GM12878 (cell line): ENCODE measurements around the gene ACER3. TPM values are rescaled to one million over a fixed set of nuclear protein-coding genes. Genes with fewer than 3 reads are reported as not detected.

Source experiments
- ATAC-seq: fragments of 200-7000 bp; cut with Tn5 transposase; 3 replicates; pipeline ENCODE4 v1.9.1; 2020; ENCODE audit warnings: mild to moderate bottlenecking, moderate library complexity
- BruUV-seq: library from RNA; stranded (reverse); fragments of 400-500 nt; replicated peaks from 2 replicates; lab custom pipeline; 2021; lab: Mats Ljungman, UMichigan
- CTCF ChIA-PET: fragments of 300-600 bp; sonication (Branson Sonifier 250); formaldehyde crosslinking; extraction: SDS; loops from one replicate; lab custom pipeline; 2021; ENCODE audit warnings: inconsistent platforms; lab: Yijun Ruan, JAX
- POLR2A ChIA-PET: fragments of 350-600 bp; formaldehyde crosslinking; extraction: SDS; loops from one replicate; lab custom pipeline; 2021; ENCODE audit warnings: inconsistent platforms; lab: Charles Lee
- RAD21 ChIA-PET: fragments of 300-600 bp; sonication (Branson Sonifier 250); formaldehyde crosslinking; loops from one replicate; lab custom pipeline; 2023; ENCODE audit warnings: antibody characterized with exemption; ENCODE audit not compliant: unreplicated experiment; lab: Charles Lee
- SMC1A ChIA-PET: fragments of 300-600 bp; sonication (Branson Sonifier 250); formaldehyde crosslinking; loops from one replicate; lab custom pipeline; 2023; ENCODE audit not compliant: unreplicated experiment, uncharacterized antibody; lab: Charles Lee
- DNase-seq: peaks from one replicate; pipeline ENCODE4 v3.0.0-alpha.2; 2011; ENCODE audit warnings: low read depth, low spot score
- FAIRE-seq: peaks from 3 replicates; lab custom pipeline; 2011; peaks lifted over from hg19 to GRCh38; lab: Jason Lieb, UNC
- H2AFZ ChIP-seq: 2 replicates; pipeline ENCODE4 v1.6.0; 2011; ENCODE audit warnings: low read depth, low read length, control low read depth; ENCODE audit not compliant: control insufficient read depth
- H3K27ac ChIP-seq: 2 replicates; pipeline ENCODE4 v1.5.1; 2011; ENCODE audit warnings: control low read depth; ENCODE audit not compliant: control insufficient read depth, insufficient read depth
- H3K27me3 ChIP-seq, 2 experiments: replicated peaks in 1 of 2; 2 replicates each; pipeline versions ENCODE4 v1.6.0 to v1.6.1; 2011; ENCODE audit warnings: low read length in 1 of 2; ENCODE audit not compliant: control insufficient read depth in 2 of 2, insufficient read depth in 2 of 2
- H3K36me3 ChIP-seq, 2 experiments: 2 replicates each; pipeline ENCODE4 v1.5.1; 2011; ENCODE audit warnings: low read length in 1 of 2; ENCODE audit not compliant: control insufficient read depth in 2 of 2, insufficient read depth in 2 of 2
- H3K4me1 ChIP-seq: 2 replicates; pipeline ENCODE4 v1.6.1; 2011; ENCODE audit warnings: mild to moderate bottlenecking, low read length, moderate library complexity, mixed read lengths; ENCODE audit not compliant: control insufficient read depth, insufficient read depth
- H3K4me2 ChIP-seq: 2 replicates; pipeline ENCODE4 v1.6.0; 2011; ENCODE audit warnings: control low read depth; ENCODE audit not compliant: control insufficient read depth, insufficient read depth
- H3K4me3 ChIP-seq: fragments of 200-600 bp; sonication (generic); 2 replicates; pipeline ENCODE4 v1.5.1; 2016
- H3K79me2 ChIP-seq: 2 replicates; pipeline ENCODE4 v1.6.0; 2011; ENCODE audit warnings: low read length; ENCODE audit not compliant: control insufficient read depth, insufficient read depth
- H3K9ac ChIP-seq: 2 replicates; pipeline ENCODE4 v1.8.0; 2011; ENCODE audit warnings: low read length, control low read depth, mixed read lengths; ENCODE audit not compliant: control insufficient read depth, insufficient read depth
- H3K9me3 ChIP-seq: replicated peaks from 3 replicates; pipeline ENCODE4 v1.5.1; 2011; ENCODE audit warnings: mild to moderate bottlenecking, low read length; ENCODE audit not compliant: control insufficient read depth, insufficient read depth
- H4K20me1 ChIP-seq: 2 replicates; pipeline ENCODE4 v1.6.0; 2011; ENCODE audit not compliant: control insufficient read depth, insufficient read depth
- ATF7 ChIP-seq: fragments of 450-650 bp; IDR thresholded peaks from 2 replicates; pipeline ENCODE4 v1.6.1; 2016; ENCODE audit warnings: low read depth, mild to moderate bottlenecking
- CBFB ChIP-seq: IDR thresholded peaks from 2 replicates; pipeline ENCODE4 v1.6.1; 2016; ENCODE audit warnings: antibody characterized with exemption, low read depth
- CBX3 ChIP-seq: fragments of 200-600 bp; sonication (generic); IDR thresholded peaks from 2 replicates; pipeline ENCODE4 v1.6.1; 2016; ENCODE audit warnings: low read depth, borderline replicate concordance
- EGR1 ChIP-seq, 2 experiments: IDR thresholded peaks; 1 replicate in 1 of 2; 2 replicates in 1 of 2; pipeline ENCODE4 v1.6.1; 2011 to 2012; ENCODE audit warnings: low read depth in 2 of 2, low read length in 2 of 2, borderline replicate concordance in 1 of 2, mild to moderate bottlenecking in 1 of 2, moderate library complexity in 1 of 2
- ESRRA ChIP-seq: IDR thresholded peaks from 2 replicates; pipeline ENCODE4 v1.6.1; 2012; ENCODE audit warnings: mild to moderate bottlenecking, low read length, improper control_type of control experiment
- MYC ChIP-seq: IDR thresholded peaks from 2 replicates; pipeline ENCODE4 v1.6.1; 2011; ENCODE audit warnings: mild to moderate bottlenecking, low read length, moderate library complexity, inconsistent platforms; ENCODE audit not compliant: insufficient read depth, insufficient replicate concordance, insufficient read length, severe bottlenecking
- NBN ChIP-seq: fragments of 450-650 bp; IDR thresholded peaks from 2 replicates; pipeline ENCODE4 v1.6.1; 2016
- NFYB ChIP-seq: IDR thresholded peaks from 2 replicates; pipeline ENCODE4 v1.6.1; 2011; ENCODE audit warnings: low read depth, mild to moderate bottlenecking, low read length, improper control_type of control experiment, moderate library complexity; ENCODE audit not compliant: insufficient read depth
- POLR2AphosphoS2 ChIP-seq: IDR thresholded peaks from 2 replicates; pipeline ENCODE4 v1.6.1; 2011; ENCODE audit warnings: low read depth, mild to moderate bottlenecking, low read length, improper control_type of control experiment, moderate library complexity
- POU2F2 ChIP-seq: IDR thresholded peaks from 3 replicates; pipeline ENCODE4 v1.6.1; 2011; ENCODE audit warnings: low read depth, mild to moderate bottlenecking, low read length, borderline replicate concordance
- RAD21 ChIP-seq: IDR thresholded peaks from 2 replicates; pipeline ENCODE4 v1.6.1; 2011; ENCODE audit warnings: mild to moderate bottlenecking, low read depth, low read length, moderate library complexity; ENCODE audit not compliant: insufficient read depth
- SRF ChIP-seq, 2 experiments: IDR thresholded peaks; 2 replicates each; pipeline ENCODE4 v1.6.1; 2011; ENCODE audit warnings: low read depth in 2 of 2, low read length in 2 of 2, mild to moderate bottlenecking in 1 of 2, moderate library complexity in 1 of 2
- ZZZ3 ChIP-seq: IDR thresholded peaks from 2 replicates; pipeline ENCODE4 v1.6.1; 2011; ENCODE audit warnings: low read depth; ENCODE audit not compliant: control insufficient read depth, insufficient read length
- WGBS: methylation state at CpG from one replicate; pipeline ENCODE4 v1.1.6; 2016; ENCODE audit warnings: low lambda C conversion rate; ENCODE audit not compliant: insufficient replicate concordance, insufficient coverage; ENCODE audit errors: missing lambda C conversion rate; 5-methylcytosine and 5-hydroxymethylcytosine counted together
- in situ Hi-C: fragments of 300-500 bp; cut with MboI; formaldehyde crosslinking; loops from 9 replicates; pipeline ENCODE4 v1.14.3; 2018; ENCODE audit warnings: mixed read lengths
- intact Hi-C: fragments of 100-400 bp; cut with micrococcal nuclease; formaldehyde crosslinking; loops from one replicate; pipeline ENCODE4 v1.14.2; 2022; ENCODE audit not compliant: unreplicated experiment
- polyA plus RNA-seq, 11 experiments: library from polyadenylated mRNA; depleted of rRNA in 4 of 11; unstranded in 6 of 11; stranded (reverse) in 5 of 11; fragments of >200 nt; fragmentation: Nextera tagmentation in 4 of 11; fragmentation: Illumina TruSeq in 1 of 11; extraction: Ambion mirVana in 4 of 11; extraction: Trizol in 1 of 11; gene quantifications; 1 replicate in 1 of 11; 2 replicates in 10 of 11; pipeline versions ENCODE4 v1.2.1 to v1.2.3, GENCODE V29; 2011 to 2016; ENCODE audit warnings: inconsistent platforms in 2 of 11, missing spikeins in 2 of 11, low read depth in 1 of 11
- total RNA-seq, 4 experiments: library from RNA; depleted of rRNA in 3 of 4; stranded (reverse); fragments of >200 nt in 3 of 4; fragmentation: Illumina TruSeq in 1 of 4; extraction: Trizol in 1 of 4; gene quantifications; 2 replicates each; pipeline versions ENCODE4 v1.2.1 to v1.2.3, GENCODE V29; 2013 to 2021
- TF ChIP-seq, protein P1 (sequence below): fragments of 450-650 bp; IDR thresholded peaks from 2 replicates; pipeline ENCODE4 v1.6.1; 2016; ENCODE audit warnings: mild to moderate bottlenecking
- TF ChIP-seq, protein P2 (sequence below): IDR thresholded peaks from 2 replicates; pipeline ENCODE4 v1.6.1; 2012; ENCODE audit warnings: improper control_type of control experiment, low read depth, low read length; ENCODE audit not compliant: insufficient replicate concordance
- TF ChIP-seq, protein P3 (sequence below): fragments of 450-650 bp; IDR thresholded peaks from 2 replicates; pipeline ENCODE4 v1.6.1; 2017; ENCODE audit warnings: mild to moderate bottlenecking

The ACER3 gene
- total and polyA plus RNA-seq, 10 of the 15 experiments (the other 5 are each of a cell fraction or from before 2014, with no cell fraction given) = 2.8 to 17.4 (median 10.3) TPM

DNA sequence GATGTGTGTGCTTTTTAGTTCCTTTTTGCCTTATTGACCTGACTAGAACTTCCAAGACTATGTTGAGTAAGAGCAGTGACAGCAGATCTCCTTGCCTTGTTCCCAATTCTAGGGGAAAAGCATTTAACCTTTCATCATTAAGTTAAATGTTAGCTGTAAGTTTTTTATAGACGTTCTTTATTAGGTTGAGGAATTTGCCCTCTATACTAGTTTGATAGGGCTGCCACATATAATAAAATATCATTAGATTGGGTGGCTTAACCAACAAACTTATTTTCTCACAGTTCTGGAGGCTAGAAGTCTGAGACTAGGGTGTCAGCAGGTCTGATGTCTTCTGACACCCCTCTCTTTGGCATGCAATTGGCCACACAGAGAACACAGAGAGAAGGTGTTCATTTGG lies 140.9 kb downstream of the ACER3 start:
- Histone ChIP-seq H3K36me3 (no peaks in the 10 kb centered on the region), H3K27me3 (no peaks in the 10 kb centered on the region), H3K27ac (no peak overlapping the region), H4K20me1 (no peaks in the 10 kb centered on the region), H3K9me3 (no peaks in the 10 kb centered on the region), H3K79me2 (no peaks in the 10 kb centered on the region), H3K4me2 (no peak overlapping the region), H2AFZ (no peak overlapping the region), H3K9ac (no peak overlapping the region), H3K4me1 (no peaks in the 10 kb centered on the region), H3K4me3 (no peak overlapping the region)
- CTCF ChIA-PET = no interaction called here
- BruUV-seq = no TSS peak
- TF ChIP-seq CBX3 (no peak), POU2F2 (no peak), ATF7 (no peak), NFYB (no peak), RAD21 (no peak), NBN (no peak), ESRRA (no peak), ZZZ3 (no peak), SRF (IDR thresholded peaks at IDR 0.05; ENCODE audit: low read depth in 2 of 2, low read length in 2 of 2) (no peak), CBFB (no peak), POLR2AphosphoS2 (no peak), EGR1 (IDR thresholded peaks at IDR 0.05; ENCODE audit: borderline replicate concordance in 1 of 2, low read depth in 2 of 2, low read length in 2 of 2) (no peak), MYC (no peak)
- TF ChIP-seq, protein P1, sequence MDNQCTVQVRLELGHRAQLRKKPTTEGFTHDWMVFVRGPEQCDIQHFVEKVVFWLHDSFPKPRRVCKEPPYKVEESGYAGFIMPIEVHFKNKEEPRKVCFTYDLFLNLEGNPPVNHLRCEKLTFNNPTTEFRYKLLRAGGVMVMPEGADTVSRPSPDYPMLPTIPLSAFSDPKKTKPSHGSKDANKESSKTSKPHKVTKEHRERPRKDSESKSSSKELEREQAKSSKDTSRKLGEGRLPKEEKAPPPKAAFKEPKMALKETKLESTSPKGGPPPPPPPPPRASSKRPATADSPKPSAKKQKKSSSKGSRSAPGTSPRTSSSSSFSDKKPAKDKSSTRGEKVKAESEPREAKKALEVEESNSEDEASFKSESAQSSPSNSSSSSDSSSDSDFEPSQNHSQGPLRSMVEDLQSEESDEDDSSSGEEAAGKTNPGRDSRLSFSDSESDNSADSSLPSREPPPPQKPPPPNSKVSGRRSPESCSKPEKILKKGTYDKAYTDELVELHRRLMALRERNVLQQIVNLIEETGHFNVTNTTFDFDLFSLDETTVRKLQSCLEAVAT = no peak
- TF ChIP-seq, protein P2, sequence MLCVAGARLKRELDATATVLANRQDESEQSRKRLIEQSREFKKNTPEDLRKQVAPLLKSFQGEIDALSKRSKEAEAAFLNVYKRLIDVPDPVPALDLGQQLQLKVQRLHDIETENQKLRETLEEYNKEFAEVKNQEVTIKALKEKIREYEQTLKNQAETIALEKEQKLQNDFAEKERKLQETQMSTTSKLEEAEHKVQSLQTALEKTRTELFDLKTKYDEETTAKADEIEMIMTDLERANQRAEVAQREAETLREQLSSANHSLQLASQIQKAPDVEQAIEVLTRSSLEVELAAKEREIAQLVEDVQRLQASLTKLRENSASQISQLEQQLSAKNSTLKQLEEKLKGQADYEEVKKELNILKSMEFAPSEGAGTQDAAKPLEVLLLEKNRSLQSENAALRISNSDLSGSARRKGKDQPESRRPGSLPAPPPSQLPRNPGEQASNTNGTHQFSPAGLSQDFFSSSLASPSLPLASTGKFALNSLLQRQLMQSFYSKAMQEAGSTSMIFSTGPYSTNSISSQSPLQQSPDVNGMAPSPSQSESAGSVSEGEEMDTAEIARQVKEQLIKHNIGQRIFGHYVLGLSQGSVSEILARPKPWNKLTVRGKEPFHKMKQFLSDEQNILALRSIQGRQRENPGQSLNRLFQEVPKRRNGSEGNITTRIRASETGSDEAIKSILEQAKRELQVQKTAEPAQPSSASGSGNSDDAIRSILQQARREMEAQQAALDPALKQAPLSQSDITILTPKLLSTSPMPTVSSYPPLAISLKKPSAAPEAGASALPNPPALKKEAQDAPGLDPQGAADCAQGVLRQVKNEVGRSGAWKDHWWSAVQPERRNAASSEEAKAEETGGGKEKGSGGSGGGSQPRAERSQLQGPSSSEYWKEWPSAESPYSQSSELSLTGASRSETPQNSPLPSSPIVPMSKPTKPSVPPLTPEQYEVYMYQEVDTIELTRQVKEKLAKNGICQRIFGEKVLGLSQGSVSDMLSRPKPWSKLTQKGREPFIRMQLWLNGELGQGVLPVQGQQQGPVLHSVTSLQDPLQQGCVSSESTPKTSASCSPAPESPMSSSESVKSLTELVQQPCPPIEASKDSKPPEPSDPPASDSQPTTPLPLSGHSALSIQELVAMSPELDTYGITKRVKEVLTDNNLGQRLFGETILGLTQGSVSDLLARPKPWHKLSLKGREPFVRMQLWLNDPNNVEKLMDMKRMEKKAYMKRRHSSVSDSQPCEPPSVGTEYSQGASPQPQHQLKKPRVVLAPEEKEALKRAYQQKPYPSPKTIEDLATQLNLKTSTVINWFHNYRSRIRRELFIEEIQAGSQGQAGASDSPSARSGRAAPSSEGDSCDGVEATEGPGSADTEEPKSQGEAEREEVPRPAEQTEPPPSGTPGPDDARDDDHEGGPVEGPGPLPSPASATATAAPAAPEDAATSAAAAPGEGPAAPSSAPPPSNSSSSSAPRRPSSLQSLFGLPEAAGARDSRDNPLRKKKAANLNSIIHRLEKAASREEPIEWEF = no peak
- TF ChIP-seq, protein P3, sequence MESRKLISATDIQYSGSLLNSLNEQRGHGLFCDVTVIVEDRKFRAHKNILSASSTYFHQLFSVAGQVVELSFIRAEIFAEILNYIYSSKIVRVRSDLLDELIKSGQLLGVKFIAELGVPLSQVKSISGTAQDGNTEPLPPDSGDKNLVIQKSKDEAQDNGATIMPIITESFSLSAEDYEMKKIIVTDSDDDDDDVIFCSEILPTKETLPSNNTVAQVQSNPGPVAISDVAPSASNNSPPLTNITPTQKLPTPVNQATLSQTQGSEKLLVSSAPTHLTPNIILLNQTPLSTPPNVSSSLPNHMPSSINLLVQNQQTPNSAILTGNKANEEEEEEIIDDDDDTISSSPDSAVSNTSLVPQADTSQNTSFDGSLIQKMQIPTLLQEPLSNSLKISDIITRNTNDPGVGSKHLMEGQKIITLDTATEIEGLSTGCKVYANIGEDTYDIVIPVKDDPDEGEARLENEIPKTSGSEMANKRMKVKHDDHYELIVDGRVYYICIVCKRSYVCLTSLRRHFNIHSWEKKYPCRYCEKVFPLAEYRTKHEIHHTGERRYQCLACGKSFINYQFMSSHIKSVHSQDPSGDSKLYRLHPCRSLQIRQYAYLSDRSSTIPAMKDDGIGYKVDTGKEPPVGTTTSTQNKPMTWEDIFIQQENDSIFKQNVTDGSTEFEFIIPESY = no peak
- intact Hi-C loops (no loop called here), in situ Hi-C loops (no loop called here)
- DNase-seq (no peak), FAIRE-seq (no peak), ATAC-seq (no peak)
- 97% methylated on average over 1 of the region's 1 CpG for WGBS
- RAD21 ChIA-PET = interaction anchor here (1.1 kb wide), 1 partner anchor 82 kb away, joined by 3 read pairs; no protein-coding TSS in a partner anchor
- POLR2A ChIA-PET = no interaction called here
- SMC1A ChIA-PET = no interaction called here
